Dedifferentiated amniotic fluid mesenchymal stem cell (primary cell): ENCODE results near the gene POSTN.
"Not testable (repeated sequence)": the region's sequence is repeated elsewhere in the genome, so short reads cannot be mapped to it uniquely, and the experiment has no call there.

Source experiments
- DNase-seq: peaks from one replicate; pipeline ENCODE4 v3.0.0-alpha.2; 2016; ENCODE audit errors: extremely low spot score

Gene POSTN

DNA sequence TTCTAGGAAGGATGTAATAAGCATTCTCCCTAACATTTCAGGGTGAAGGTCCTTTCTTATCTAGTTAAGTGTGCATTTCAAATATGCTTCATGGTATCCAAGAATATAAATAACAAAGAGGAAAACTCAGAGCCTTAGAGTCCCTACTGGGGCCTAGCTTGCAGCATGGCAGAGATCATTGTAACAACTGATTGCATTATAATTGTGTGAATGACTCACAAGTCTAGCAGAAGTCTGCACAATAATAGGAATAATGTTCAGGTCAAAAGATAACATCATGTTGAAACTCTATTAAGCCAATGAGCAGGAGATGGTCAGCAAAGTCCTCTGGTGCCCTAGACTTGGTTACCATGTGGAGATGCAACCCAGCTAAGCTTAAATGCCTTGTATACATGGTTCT is 3.4 kb downstream of the POSTN start:
- no peak for DNase-seq

DNA sequence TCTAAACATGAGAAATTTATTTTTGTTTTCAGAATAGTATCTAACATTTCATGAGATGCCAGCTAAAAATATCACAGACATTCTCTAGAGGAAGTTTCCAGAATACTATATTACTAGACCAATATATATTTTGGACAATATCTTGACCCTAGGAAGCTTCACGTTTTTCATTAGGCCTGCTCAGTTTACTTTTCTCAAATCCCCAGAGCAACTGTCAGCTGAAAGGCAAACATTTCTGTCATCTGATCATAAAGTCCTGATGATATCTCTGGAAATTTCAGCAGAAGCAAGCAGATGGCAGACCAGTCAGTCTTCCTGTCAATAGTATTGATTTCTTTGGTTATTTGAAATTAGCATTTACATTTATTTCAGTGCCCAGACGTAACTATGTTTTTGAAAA is 4.0 kb downstream of the POSTN start:
- no peak for DNase-seq

DNA sequence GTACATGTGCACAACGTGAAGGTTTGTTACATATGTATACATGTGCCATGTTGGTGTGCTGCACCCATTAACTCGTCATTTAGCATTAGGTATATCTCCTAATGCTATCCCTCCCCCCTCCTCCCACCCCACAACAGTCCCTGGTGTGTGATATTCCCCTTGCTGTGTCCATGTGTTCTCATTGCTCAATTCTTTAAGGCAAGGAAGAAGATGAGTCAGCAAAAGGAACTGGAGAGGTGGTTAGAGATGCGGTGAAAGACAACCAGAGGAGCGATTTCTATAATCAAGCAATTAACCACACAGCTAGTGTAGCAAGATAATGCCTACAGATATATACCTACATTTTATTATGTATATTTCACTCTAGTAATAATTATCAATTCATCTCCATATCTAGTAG is 9.2 kb downstream of the POSTN start:
- DNase-seq, result not testable (repeated sequence)

DNA sequence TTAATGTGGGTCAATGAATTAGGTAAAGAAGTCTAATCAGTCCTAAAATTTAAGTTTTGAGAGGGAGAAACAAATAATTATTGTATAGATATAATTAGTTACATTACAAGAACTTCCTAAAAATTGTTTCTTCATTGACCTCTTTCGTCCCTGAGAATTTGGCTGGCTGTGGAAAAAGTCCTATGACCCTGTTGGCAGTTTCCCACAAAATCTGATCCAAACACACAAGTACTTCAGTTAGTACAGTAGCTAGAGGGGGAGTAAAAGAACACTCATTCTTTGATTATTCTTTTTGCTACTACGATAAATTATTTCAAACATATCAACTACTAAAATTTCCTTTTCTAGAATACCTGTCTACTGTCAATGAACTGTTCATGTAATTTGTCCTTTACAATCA is 11.3 kb downstream of the POSTN start:
- no peak for DNase-seq

DNA sequence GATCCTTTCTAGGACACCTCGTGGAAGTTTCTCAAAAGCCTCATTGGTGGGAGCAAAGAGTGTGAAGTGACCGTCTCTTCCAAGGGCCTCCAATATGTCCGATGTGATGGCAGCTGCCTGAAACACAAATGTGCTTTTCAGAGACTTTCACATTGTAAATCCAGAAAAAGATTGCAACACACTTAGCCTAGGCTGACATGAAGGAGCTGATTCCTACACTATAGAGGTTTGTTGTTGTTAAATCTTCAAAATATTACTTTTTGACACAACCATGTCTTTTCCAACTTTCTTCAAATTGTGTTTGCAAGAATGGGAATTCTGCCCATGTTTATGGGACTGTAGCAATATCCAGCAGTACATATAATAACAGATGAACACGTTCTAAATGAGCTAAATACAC is 12.4 kb downstream of the POSTN start:
- no peak for DNase-seq

DNA sequence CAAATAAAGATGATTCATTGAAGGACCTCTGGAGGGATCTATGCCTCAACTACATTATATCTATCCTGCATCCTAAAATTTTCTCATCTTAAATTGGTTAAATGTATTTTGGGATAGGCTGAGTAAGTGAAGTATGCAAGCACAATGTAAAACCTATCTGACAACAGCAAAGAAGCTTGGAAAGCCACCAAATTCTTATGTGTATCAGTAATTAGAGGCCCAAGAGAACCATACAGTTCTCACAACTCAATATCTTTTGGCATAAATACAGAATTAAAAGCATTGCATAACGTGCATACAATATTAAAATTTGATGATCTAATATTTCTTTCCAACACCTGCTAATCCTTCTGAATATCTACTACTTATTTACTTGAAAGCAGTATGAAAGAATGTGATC is 13.0 kb downstream of the POSTN start:
- no peak for DNase-seq

DNA sequence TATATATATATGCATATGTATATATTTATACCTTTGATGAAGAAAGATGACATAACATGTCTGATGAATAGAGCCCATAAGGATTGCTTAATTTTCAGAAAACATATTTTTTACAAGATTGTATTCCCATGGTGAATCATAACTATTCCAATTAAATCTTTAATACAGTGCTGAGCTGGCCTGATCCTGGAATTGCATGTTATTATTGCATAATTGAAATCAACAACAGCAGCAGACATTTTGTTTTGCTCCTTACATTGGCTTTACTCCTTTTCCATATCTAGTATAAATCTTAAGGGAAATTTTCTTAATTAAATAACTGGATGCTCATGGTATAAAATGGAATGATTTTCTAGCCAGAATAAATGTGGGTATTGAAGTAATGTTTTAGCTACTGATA is 22.0 kb downstream of the POSTN start:
- no peak for DNase-seq

DNA sequence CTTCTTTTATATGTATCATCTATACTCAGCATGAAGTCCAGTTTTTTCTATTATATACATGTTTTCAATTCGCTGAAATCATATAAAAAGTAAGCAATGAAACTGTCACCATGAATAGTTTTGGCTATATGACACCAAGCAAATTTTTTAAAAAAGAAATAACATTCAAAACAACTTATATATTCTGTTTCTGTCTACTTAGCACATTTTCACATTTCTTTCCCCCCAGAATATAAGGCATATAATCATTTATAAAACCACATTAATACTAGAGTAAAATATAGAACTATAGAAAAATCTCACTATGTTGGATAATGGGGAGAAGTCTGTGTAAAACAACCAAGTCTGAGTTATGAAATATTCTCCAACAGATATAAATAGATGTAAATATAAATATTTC is 33.1 kb downstream of the POSTN start:
- no peak for DNase-seq

DNA sequence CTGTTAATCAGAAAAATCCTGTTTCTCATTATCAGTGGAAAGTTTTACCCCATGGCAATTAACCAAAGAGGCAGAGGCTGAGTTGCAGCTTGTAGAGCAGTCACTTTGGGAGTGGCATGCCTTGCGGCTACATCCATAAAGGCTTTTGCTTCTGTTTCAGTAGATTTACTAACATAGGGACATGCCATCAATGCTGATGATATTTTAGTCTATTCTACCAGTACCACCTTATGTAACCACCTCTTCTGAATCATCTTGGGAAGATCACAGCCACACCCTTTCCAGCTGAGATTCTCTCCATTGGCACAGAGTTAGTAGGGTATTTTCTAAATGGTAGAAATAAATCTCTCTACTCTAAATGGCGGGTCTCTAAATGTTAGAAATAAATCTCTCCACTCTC is 37.5 kb downstream of the POSTN start:
- no peak for DNase-seq

DNA sequence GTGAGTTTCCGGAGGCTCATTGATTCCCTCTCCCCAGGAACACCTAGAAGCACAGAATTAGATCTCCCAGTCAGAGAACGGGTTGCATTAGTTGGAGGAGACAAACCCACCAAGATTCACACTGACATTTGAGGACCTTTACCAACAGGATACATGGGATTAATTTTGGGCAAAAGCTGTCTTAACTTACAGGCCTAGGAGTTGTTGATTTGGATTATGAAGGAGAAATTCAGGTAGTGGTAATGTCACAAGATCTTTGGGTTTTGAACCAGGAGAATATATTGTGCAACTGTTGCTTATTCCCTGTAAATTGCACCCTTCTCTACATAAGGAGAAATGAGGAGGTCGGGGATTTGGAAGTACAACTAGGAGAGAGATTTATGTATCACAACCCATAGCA is 38.0 kb downstream of the POSTN start:
- DNase-seq, result no peak

DNA sequence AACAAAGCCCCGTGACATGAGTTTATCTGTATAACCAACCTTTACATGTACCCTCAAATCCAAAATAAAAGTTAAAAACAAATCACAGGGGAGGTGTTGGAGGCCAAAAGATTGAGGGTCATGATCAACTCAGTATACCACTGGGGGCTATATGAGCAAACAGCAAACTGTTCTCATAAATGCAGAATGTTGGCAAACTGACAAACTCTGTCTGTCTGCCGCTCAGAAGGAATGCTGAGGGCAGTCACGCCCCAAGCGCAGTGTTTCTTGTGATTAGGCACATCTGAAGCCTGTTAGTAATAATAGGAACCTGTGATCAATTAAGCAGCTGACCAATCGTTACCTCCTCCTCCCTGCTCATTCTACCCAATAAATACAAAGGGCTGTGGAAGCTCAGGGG is 39.8 kb downstream of the POSTN start:
- DNase-seq, result not testable (repeated sequence)

DNA sequence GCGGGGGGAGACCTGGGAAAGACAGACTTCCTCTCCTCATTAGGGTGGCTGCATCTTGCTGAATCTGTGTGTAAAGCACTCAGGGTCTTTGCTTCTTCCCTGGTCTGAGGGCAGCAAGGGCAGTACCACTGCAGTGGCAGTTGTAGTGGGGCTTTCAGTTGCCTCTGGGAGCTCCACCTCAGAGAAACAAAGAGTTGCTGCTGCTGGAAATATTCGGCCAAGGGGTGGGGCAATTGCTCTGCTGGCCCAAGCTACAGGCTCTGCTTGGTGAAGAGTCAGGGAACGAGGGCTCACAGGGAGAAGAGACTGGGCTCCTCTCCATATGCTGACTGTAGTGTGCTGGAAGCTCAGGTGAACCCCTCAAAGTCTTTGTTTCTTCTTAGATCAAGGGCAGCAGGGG is 52.5 kb downstream of the POSTN start:
- no peak for DNase-seq

DNA sequence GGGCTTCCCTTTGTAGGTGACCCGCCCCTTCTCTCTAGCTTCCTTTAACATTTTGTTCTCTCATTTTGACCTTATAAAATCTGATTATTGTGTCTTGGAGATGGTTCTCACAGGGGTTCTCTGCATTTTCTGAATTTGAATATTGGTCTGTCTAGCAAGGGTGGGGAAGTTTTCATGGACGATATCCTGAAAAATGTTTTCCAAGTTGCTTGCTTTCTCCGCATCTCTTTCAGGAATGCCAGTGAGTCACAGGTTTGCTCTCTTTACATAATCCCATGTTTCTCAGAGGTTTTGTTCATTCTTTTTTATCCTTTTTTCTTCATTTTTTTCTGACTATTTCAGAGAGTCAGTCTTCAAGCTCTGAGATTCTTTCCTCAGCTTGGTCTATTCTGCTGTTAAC is 53.6 kb downstream of the POSTN start:
- no peak for DNase-seq

DNA sequence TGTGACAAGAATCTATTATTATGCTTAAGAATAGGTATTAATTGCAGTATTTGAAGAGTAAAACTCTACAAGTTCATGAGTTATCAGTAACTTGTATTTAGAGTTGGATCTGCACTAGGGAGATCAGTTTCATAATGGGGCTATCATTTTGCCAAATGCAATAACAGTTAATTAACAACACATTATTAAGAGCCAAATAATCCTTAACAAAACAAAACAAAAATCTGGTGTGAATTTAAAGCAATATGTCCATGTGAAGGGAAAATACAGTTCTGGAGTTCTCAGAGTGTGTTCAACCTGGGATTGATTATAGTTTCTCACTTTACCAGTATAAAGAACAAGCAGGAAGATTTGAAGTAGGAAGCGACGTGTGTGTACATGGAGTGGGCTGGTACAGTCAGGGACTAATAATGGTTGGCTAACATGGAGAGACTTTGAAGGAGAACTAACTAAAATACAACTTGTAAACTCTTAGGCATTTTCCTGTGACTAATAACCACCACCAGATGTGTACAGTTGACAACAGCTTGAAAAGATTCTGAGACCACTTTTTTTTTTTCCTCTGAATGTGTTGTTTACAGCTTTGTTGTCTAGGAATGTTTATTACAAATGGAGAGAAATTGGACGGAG is 58.5 kb downstream of the POSTN start:
- DNase-seq, result peak; percentile 19

DNA sequence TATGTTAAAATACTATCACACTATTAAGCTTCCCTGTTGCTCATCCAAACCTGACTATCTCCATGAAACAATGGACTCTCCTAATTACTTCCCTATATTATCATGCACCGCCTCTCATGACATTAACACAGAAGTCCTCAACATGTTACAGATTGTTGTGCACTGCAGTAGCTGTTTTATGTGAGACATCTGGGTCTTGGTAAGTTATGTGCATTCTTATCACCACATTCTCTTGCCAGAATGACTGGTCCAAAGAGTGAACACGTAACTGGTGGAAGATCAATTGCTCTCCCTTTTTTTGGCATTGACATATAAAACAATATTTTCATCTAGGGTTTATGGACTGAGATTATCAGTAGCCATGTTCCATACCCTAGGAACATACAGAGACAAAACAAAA is 59.4 kb downstream of the POSTN start:
- no peak for DNase-seq

DNA sequence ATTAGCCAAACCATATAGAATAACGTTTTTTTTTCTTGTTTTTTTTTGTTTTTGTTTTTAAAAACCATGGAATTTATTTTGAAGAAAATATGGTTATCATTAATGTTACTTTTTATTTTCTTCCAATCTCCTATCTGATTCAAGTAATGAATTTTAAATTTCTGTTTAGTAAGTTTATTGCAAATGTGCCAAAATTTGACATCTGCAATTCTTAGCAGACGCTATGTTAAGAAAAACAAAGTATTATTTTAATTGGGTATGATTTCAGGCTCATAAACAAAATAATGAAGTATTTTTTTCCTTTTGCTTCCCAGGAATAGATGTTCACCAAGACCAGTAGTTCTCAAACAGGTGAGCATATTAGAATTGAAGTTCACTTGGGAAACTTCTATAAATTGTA is 63.1 kb downstream of the POSTN start:
- no peak for DNase-seq

DNA sequence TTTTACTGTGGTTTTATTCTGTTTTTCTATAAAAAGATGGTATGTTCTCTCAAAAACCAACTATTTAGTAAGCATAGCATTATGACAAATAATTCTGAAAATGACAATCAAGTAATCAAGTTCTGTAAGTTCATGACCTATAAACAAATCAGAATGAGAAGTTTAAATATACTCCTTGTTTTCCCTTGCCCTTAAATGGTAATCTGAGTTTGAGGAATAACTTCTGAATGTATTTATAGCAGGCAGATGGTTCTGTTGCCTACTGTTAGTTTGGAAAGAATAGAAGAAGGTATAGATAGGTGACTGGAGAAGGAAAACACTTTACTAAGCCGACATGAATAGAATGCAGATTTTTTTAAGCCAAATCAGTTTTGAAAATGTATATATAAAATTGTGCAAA is 63.9 kb downstream of the POSTN start:
- DNase-seq, result peak; percentile 28

DNA sequence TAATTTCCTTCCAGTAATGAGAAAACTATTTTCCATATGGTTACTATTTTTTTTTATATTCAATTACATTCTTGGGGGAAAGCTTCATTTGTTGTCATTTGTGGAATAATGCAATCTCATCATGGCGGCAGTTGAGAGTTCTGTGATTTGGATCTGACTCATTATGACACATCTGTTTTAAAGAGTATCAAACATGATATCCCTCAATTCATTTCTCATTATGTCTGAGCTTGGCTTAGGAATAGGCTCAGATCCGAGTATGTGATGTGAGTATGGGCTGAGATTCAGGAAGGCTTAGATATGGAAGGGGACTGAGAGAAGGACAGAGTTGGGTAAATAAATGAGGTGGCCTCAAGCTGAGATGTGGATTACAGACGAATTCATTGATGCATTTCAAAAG is 64.4 kb downstream of the POSTN start:
- DNase-seq, result peak; percentile 83

DNA sequence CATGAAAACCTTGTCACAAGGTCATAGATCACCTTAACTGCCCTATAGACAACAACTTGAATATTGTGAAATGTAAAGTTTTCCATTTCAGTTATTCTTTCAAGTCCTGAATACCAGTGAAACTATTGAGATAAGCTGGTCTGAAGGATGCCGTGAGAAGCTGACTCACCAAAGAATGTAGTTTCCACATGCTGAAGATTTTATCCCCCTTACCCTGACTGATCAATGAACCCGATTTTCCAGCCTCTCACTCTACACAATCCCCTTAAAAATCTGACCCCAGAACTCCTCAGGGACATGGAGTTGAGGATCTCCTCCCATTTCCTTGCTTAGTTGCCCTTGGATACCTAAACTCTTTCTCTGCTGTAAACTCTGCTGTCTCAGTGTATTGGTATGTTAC is 67.5 kb downstream of the POSTN start:
- DNase-seq, result no peak

DNA sequence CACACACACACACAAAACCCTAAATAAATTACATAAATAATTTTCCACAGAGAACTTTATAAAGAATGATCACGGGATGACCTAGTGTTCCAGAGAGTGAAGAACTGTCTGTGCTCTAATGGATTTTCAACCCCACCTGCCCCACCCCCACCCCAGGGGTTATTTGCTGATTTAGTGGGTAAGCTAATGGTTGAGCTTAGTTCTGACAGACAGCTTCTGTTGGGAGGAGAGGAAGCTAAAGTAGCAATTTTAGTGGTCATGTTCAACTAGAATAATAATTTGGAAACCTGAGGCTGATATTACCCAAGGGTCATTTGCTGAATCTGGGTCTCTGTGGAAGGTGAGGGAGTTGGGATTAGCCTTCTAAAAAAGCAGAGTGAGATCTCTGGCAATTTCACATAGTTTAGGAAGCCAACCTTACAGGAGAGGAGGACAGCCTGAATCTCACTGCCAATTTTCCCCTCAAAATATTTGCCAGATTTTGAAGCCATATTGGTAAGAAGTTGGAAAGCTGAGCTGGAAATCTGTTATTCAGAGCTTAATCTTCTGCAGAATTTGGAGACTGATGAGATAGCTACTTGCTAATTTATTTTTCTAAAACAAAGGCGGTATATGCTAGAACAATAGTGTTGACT is 68.7 kb downstream of the POSTN start:
- DNase-seq, result no peak

DNA sequence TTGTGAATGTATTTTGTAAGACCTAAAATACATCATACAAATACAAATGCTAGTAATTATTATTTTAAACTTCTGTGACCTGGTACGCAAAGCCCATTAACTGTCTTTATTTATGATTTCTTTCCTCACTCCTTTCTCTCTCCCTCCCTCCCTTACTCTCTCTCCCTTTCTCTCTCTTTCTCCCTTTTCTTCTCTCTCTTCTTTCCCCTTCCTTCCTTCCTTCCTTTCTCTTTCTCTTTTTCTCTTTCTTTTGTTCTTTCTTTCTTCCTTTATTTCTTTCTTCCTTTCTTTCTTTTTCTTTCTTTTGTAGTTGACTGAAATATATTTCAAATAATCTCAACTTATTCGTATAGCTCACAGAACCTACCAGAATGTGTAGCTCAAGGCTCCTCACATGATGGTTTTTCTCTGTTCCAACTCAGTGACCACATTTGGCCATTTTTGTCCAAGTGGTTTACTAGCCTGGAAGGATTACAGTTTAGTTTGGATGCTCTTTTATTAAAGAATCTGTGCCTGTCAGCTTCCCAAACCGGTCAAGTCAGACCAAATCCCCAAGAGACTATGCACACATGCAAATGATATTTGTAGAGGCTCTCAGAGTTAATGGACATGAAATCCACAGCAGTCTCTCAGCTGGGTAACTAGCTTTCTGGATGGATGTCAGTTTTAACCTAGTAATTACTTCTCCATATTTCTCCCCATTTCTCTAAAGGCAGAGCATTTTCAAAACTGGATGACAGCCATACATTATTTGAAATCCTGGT is 71.7 kb downstream of the POSTN start:
- peak; percentile 83 for DNase-seq

DNA sequence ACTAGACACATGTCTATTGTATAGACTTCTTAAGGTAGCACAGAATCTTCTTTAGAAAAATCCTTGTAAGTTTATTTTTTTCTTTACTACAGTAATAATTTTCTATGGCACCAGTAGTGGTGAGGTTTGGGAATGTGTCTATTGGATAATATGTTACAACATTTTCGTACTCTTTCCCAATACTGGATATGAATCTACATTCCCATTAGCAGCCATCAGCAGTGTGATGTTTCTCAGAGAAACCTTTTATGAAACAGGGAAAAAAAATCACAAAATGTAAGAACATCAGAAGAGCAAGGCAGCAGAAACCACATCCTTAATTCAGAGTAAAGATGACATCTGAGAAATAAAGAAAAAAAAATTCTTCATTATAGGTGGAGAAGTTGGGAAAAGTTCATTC is 83.3 kb downstream of the POSTN start:
- DNase-seq, result peak; percentile 8
